Measurements from ENCODE around the gene RAB25.
"Not testable (repeated sequence)": the region's sequence is repeated elsewhere in the genome, so short reads cannot be mapped to it uniquely, and the experiment has no call there.

RAB25 gene

GRCh38 chr1:156067262-156067661 lies 6.3 kb downstream of the RAB25 start:
- Histone ChIP-seq H3K36me3 (ENCODE audit: insufficient read depth, insufficient read length, low read length) (no peaks in the 10 kb centered on the region), H3K27me3 (ENCODE audit: insufficient read depth, insufficient read length) (no peaks in the 10 kb centered on the region), H3K9me3 (ENCODE audit: insufficient read depth, low read length) (no peaks in the 10 kb centered on the region), H3K9ac (ENCODE audit: insufficient read length, low read depth) (no peak overlapping the region), H3K4me3 (ENCODE audit: insufficient read length, low read depth) (no peak overlapping the region), H3K4me1 (ENCODE audit: insufficient read depth, insufficient read length) (peaks cover 28% of the 10 kb centered on the region)
- no peak for TF ChIP-seq YY1 (IDR thresholded peaks at IDR 0.05; ENCODE audit: insufficient read depth, insufficient read length)
- TF ChIP-seq ZNF274 (IDR thresholded peaks at IDR 0.05; ENCODE audit: low read depth, low read length) = no peak
- TF ChIP-seq SUZ12 (IDR thresholded peaks at IDR 0.05; ENCODE audit: extremely low read depth, insufficient read depth, insufficient read length) = no peak
- no peak for DNase-seq (ENCODE audit: low read depth, low spot score)

DNA sequence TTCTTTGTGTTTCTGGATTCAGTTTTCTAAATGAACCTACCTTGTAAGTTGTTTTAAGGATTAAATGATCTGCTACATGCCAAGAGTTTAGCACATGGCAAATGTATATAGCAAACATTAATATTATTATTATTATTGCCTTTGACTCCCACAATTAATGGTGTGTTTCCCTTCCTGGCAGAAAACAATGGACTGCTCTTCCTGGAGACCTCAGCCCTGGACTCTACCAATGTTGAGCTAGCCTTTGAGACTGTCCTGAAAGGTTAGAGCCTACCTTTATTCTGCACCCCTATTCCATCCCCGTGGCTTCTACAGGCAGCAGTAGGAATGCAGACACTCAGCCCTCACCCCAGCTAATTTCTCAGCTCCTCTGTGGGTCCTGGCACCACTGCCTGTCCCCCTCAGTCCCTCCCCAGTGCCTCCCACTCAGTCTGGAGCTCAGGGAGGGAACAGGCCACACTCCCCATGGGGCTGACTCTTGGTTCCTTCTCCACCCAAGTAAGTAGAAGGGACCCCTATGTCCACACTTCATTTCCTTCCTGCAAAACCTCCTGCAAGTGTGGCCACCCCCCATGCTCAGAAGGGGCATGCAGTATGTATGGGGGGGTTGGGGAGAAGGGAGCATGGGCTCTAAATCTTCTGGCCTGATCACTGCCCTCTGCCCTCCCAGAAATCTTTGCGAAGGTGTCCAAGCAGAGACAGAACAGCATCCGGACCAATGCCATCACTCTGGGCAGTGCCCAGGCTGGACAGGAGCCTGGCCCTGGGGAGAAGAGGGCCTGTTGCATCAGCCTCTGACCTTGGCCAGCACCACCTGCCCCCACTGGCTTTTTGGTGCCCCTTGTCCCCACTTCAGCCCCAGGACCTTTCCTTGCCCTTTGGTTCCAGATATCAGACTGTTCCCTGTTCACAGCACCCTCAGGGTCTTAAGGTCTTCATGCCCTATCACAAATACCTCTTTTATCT lies 8.8 kb downstream of the RAB25 start:
- H3K4me3 ChIP-seq (ENCODE audit: insufficient read length, low read depth) = no peak overlapping the region
- TF ChIP-seq ZNF274 (IDR thresholded peaks at IDR 0.05; ENCODE audit: low read depth, low read length) (no peak), SUZ12 (IDR thresholded peaks at IDR 0.05; ENCODE audit: extremely low read depth, insufficient read depth, insufficient read length) (no peak), YY1 (IDR thresholded peaks at IDR 0.05; ENCODE audit: insufficient read depth, insufficient read length) (no peak)
- H3K36me3 ChIP-seq (ENCODE audit: insufficient read depth, insufficient read length, low read length) = peaks cover 13% of the 10 kb centered on the region
- DNase-seq (ENCODE audit: low read depth, low spot score) = no peak
- H3K9ac ChIP-seq (ENCODE audit: insufficient read length, low read depth) = peak overlapping the region; percentile 1
- H3K27me3 ChIP-seq (ENCODE audit: insufficient read depth, insufficient read length) = no peaks in the 10 kb centered on the region
- peaks cover 35% of the 10 kb centered on the region for H3K4me1 ChIP-seq (ENCODE audit: insufficient read depth, insufficient read length)
- no peaks in the 10 kb centered on the region for H3K9me3 ChIP-seq (ENCODE audit: insufficient read depth, low read length)

- DNase-seq (ENCODE audit: low read depth, low spot score) = no peak
- no peak overlapping the region for H3K9ac ChIP-seq (ENCODE audit: insufficient read length, low read depth)
- H3K4me1 ChIP-seq (ENCODE audit: insufficient read depth, insufficient read length) = peaks cover 37% of the 10 kb centered on the region
- TF ChIP-seq SUZ12 (IDR thresholded peaks at IDR 0.05; ENCODE audit: extremely low read depth, insufficient read depth, insufficient read length) (no peak), ZNF274 (IDR thresholded peaks at IDR 0.05; ENCODE audit: low read depth, low read length) (no peak), YY1 (IDR thresholded peaks at IDR 0.05; ENCODE audit: insufficient read depth, insufficient read length) (no peak)
- H3K36me3 ChIP-seq (ENCODE audit: insufficient read depth, insufficient read length, low read length) = peaks cover 21% of the 10 kb centered on the region
- no peaks in the 10 kb centered on the region for H3K9me3 ChIP-seq (ENCODE audit: insufficient read depth, low read length)
- no peak overlapping the region for H3K4me3 ChIP-seq (ENCODE audit: insufficient read length, low read depth)
- H3K27me3 ChIP-seq (ENCODE audit: insufficient read depth, insufficient read length) = no peaks in the 10 kb centered on the region
Observed at GRCh38 chr1:156070548-156070947, 9.6 kb downstream of the RAB25 start.

- DNase-seq (ENCODE audit: low read depth, low spot score) = not testable (repeated sequence)
Observed at GRCh38 chr1:156071332-156071816, 10.4 kb downstream of the RAB25 start.

DNA sequence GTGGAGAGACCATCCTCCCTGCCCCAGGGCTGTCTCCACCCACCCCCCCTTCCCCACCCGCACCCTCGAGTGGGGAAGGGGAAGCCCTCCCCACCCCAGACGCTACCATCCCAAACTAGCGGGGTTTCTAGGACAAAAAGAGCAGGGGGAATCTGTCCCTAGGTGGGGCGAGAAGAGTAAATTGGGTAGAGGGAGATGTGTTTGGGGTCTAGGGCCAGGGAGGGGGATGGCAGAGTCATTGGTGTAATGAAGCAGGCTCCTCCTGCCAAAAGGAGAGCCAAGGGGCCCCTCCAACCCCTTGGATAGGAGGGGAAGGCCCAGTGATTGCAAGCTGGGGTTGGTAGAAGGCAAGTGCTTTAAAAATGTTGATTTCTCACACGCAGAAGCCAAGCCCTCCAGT lies 11.3 kb downstream of the RAB25 start:
- Histone ChIP-seq H3K27me3 (ENCODE audit: insufficient read depth, insufficient read length) (no peaks in the 10 kb centered on the region), H3K36me3 (ENCODE audit: insufficient read depth, insufficient read length, low read length) (peaks cover 38% of the 10 kb centered on the region), H3K4me3 (ENCODE audit: insufficient read length, low read depth) (no peak overlapping the region), H3K4me1 (ENCODE audit: insufficient read depth, insufficient read length) (peaks cover 47% of the 10 kb centered on the region), H3K9ac (ENCODE audit: insufficient read length, low read depth) (no peak overlapping the region), H3K9me3 (ENCODE audit: insufficient read depth, low read length) (no peaks in the 10 kb centered on the region)
- no peak for TF ChIP-seq YY1 (IDR thresholded peaks at IDR 0.05; ENCODE audit: insufficient read depth, insufficient read length)
- no peak for TF ChIP-seq ZNF274 (IDR thresholded peaks at IDR 0.05; ENCODE audit: low read depth, low read length)
- TF ChIP-seq SUZ12 (IDR thresholded peaks at IDR 0.05; ENCODE audit: extremely low read depth, insufficient read depth, insufficient read length) = no peak
- no peak for DNase-seq (ENCODE audit: low read depth, low spot score)

More at GRCh38 chr1:156071332-156071816, 10.4 kb downstream of the RAB25 start:
- not testable (repeated sequence) for H3K4me3 ChIP-seq (ENCODE audit: insufficient read length, low read depth); H3K9me3 ChIP-seq (ENCODE audit: insufficient read depth, low read length); H3K27me3 ChIP-seq (ENCODE audit: insufficient read depth, insufficient read length); H3K9ac ChIP-seq (ENCODE audit: insufficient read length, low read depth)
- H3K36me3 ChIP-seq (ENCODE audit: insufficient read depth, insufficient read length, low read length) = peaks cover 29% of the 10 kb centered on the region
- peaks cover 39% of the 10 kb centered on the region for H3K4me1 ChIP-seq (ENCODE audit: insufficient read depth, insufficient read length)

DNA sequence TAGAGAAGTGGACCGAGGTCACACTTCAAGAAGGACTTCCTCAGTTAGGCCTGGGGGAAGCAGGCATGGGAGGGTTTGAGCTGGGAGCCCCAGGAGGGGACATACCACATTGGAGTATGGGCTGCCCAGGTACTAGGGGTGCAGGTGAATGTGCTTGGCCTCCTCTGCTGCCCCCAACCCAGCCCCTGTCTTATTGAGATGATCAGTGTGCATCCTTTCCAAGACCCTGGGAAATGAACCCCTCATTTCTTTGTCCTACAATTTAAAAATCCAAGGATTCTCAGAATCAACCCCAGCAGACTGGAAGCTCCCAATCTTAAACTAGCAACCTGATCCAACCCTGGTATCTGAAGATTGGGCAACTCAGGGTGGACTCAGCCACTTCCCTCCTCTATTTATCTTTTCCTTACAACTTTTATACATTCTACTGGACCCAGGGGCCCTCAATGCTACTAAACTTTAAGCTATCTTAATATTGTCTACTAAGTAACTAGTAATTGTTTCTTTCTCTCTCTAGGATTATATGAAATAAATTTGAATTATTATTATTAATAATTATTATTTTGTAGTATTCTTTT lies 12.2 kb downstream of the RAB25 start:
- TF ChIP-seq ZNF274 (IDR thresholded peaks at IDR 0.05; ENCODE audit: low read depth, low read length) = no peak
- TF ChIP-seq SUZ12 (IDR thresholded peaks at IDR 0.05; ENCODE audit: extremely low read depth, insufficient read depth, insufficient read length) = no peak
- no peak for TF ChIP-seq YY1 (IDR thresholded peaks at IDR 0.05; ENCODE audit: insufficient read depth, insufficient read length)
- peaks cover 47% of the 10 kb centered on the region for H3K36me3 ChIP-seq (ENCODE audit: insufficient read depth, insufficient read length, low read length)
- no peak for DNase-seq (ENCODE audit: low read depth, low spot score)
- H3K9ac ChIP-seq (ENCODE audit: insufficient read length, low read depth) = no peak overlapping the region
- no peaks in the 10 kb centered on the region for H3K27me3 ChIP-seq (ENCODE audit: insufficient read depth, insufficient read length)
- H3K4me1 ChIP-seq (ENCODE audit: insufficient read depth, insufficient read length) = peaks cover 49% of the 10 kb centered on the region
- H3K4me3 ChIP-seq (ENCODE audit: insufficient read length, low read depth) = no peak overlapping the region
- no peaks in the 10 kb centered on the region for H3K9me3 ChIP-seq (ENCODE audit: insufficient read depth, low read length)

DNA sequence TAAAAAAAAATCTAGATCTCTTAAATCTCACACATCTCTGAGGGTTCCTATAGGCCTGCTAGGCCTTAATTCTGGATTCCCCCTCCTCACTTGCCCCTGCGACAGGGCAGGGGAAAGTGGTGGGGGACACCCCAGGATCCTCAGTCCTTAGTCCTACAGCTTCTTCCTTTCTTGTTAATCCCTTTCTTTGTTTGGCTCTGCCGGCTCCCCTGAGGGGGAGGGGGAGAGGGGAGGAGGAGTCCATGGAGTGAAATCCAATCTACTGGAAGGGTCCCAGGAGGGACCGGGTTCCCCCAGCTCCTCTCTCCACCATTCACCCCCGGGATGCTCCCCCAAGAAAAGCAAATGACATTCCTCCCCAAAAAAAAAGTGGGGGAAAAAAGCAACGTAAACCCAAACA lies 12.8 kb downstream of the RAB25 start:
- Histone ChIP-seq H3K4me3 (ENCODE audit: insufficient read length, low read depth) (no peak overlapping the region), H3K36me3 (ENCODE audit: insufficient read depth, insufficient read length, low read length) (peaks cover 53% of the 10 kb centered on the region), H3K9me3 (ENCODE audit: insufficient read depth, low read length) (no peaks in the 10 kb centered on the region), H3K27me3 (ENCODE audit: insufficient read depth, insufficient read length) (no peaks in the 10 kb centered on the region), H3K4me1 (ENCODE audit: insufficient read depth, insufficient read length) (peaks cover 51% of the 10 kb centered on the region), H3K9ac (ENCODE audit: insufficient read length, low read depth) (no peak overlapping the region)
- TF ChIP-seq SUZ12 (IDR thresholded peaks at IDR 0.05; ENCODE audit: extremely low read depth, insufficient read depth, insufficient read length) (no peak), YY1 (IDR thresholded peaks at IDR 0.05; ENCODE audit: insufficient read depth, insufficient read length) (no peak), ZNF274 (IDR thresholded peaks at IDR 0.05; ENCODE audit: low read depth, low read length) (no peak)
- peak; percentile 93 for DNase-seq (ENCODE audit: low read depth, low spot score)
